Transverse colon (tissue), 3 donors: ENCODE measurements around the gene ZBTB37.

Experiments used
- EP300 ChIP-seq: sonication (generic); formaldehyde crosslinking; IDR thresholded peaks from one replicate; pipeline ENCODE4 v1.6.1; 2017; ENCODE audit warnings: antibody characterized with exemption, low read depth
- POLR2A ChIP-seq: fragments of 450-650 bp; IDR thresholded peaks from one replicate; pipeline ENCODE4 v1.6.1; 2016; ENCODE audit warnings: antibody characterized with exemption, mild to moderate bottlenecking, moderate library complexity
- TF ChIP-seq, protein P1 (sequence below), 5 experiments: fragments of 200-600 bp in 3 of 5; fragments of 450-650 bp in 2 of 5; sonication (generic) in 3 of 5; IDR thresholded peaks; 1 replicate in 2 of 5; 2 replicates in 3 of 5; pipeline ENCODE4 v1.5.1; 2016 to 2017; ENCODE audit warnings: antibody characterized with exemption in 5 of 5, inconsistent platforms in 3 of 5, mild to moderate bottlenecking in 2 of 5, moderate library complexity in 1 of 5

DNA sequence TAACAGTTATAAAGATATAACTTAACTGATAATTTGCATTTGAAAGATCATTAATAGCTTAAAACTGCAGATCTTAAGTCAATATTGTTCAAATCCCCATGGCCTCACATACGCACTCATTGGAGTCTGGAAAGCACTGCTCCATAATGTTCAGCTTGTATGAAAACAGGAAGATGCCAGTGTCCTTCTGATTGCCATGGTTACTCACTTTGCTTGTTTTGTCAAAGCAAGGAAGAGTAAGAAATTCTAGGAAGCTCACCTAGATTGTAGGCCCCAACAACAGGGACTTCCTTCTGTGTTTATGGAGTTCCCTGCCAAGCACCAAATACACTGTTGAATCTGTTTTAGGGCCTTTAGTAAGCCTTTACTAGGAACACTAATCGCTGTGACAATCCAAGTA is 11.3 kb upstream of the ZBTB37 start:
- TF ChIP-seq, protein P1, sequence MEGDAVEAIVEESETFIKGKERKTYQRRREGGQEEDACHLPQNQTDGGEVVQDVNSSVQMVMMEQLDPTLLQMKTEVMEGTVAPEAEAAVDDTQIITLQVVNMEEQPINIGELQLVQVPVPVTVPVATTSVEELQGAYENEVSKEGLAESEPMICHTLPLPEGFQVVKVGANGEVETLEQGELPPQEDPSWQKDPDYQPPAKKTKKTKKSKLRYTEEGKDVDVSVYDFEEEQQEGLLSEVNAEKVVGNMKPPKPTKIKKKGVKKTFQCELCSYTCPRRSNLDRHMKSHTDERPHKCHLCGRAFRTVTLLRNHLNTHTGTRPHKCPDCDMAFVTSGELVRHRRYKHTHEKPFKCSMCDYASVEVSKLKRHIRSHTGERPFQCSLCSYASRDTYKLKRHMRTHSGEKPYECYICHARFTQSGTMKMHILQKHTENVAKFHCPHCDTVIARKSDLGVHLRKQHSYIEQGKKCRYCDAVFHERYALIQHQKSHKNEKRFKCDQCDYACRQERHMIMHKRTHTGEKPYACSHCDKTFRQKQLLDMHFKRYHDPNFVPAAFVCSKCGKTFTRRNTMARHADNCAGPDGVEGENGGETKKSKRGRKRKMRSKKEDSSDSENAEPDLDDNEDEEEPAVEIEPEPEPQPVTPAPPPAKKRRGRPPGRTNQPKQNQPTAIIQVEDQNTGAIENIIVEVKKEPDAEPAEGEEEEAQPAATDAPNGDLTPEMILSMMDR (IDR thresholded peaks at IDR 0.05): no peak
- TF ChIP-seq POLR2A (no peak), EP300 (no peak)
